Activated CD4-positive, alpha-beta T cell treated with anti-CD3 and anti-CD28 coated beads, Interleukin-2, Interleukin-4, amounts not matched to agents 100 ng/mL and 50 ng/mL, durations not matched to agents 16 hours and 8 hours (primary cell): ENCODE data around the gene FAM110D.
A peak's percentile ranks its signal among the peaks of the same experiment; 100 is the strongest.

Experiments used
- DNase-seq: peaks from one replicate; pipeline ENCODE4 v3.0.0-alpha.2; 2020; ENCODE audit warnings: low spot score

The FAM110D gene

GRCh38 chr1:26158908-26159742 is at the start of gene FAM110D:
Gene FAM110D (plus strand): TSS chr1:26159079. CDS start chr1:26161292, 2,213 bp downstream.
- DNase-seq = no peak

- no peak for DNase-seq
Observed at GRCh38 chr1:26109229-26110164, 49.4 kb upstream of the FAM110D start.

GRCh38 chr1:26110731-26111529 is 47.9 kb upstream of the FAM110D start:
- peak; percentile 66 for DNase-seq

GRCh38 chr1:26111530-26112406 is 47.1 kb upstream of the FAM110D start, which contains the start of gene PDIK1L:
Gene PDIK1L (plus strand): TSS chr1:26111824. CDS start chr1:26114309, 2,485 bp downstream.
- DNase-seq = peak; percentile 93

GRCh38 chr1:26112407-26112775 is 46.5 kb upstream of the FAM110D start:
- DNase-seq = peak; percentile 28

GRCh38 chr1:26114165-26114927 is 44.5 kb upstream of the FAM110D start:
- no peak for DNase-seq

GRCh38 chr1:26119892-26120608 is 38.8 kb upstream of the FAM110D start:
- no peak for DNase-seq

- DNase-seq = no peak
Observed at GRCh38 chr1:26121854-26122773, 36.8 kb upstream of the FAM110D start.

GRCh38 chr1:26122988-26123973 is 35.6 kb upstream of the FAM110D start:
- peak; percentile 56 for DNase-seq

GRCh38 chr1:26124418-26125331 is 34.2 kb upstream of the FAM110D start:
- no peak for DNase-seq

- DNase-seq = no peak
Observed at GRCh38 chr1:26125382-26125781, 33.5 kb upstream of the FAM110D start.

- DNase-seq = no peak
Observed at GRCh38 chr1:26125946-26126320, 32.9 kb upstream of the FAM110D start.

GRCh38 chr1:26126321-26127084 is 32.4 kb upstream of the FAM110D start:
- DNase-seq = peak; percentile 89

- DNase-seq = no peak
Observed at GRCh38 chr1:26127235-26128163, 31.4 kb upstream of the FAM110D start.
